Rectal smooth muscle tissue (tissue), 1 donor: ENCODE data around the gene MYO18B.

Experiments used
- H3K27ac ChIP-seq: one replicate; pipeline ENCODE4 v1.7.0; 2013; ENCODE audit warnings: low read depth, low read length, inconsistent platforms
- H3K27me3 ChIP-seq: one replicate; pipeline ENCODE4 v1.7.0; 2013; ENCODE audit warnings: low read length; ENCODE audit not compliant: control insufficient read depth, insufficient read depth
- H3K36me3 ChIP-seq: one replicate; pipeline ENCODE4 v1.7.0; 2013; ENCODE audit warnings: low read length; ENCODE audit not compliant: control insufficient read depth, insufficient read depth
- H3K4me1 ChIP-seq: one replicate; pipeline ENCODE4 v1.7.0; 2013; ENCODE audit warnings: low read length; ENCODE audit not compliant: control insufficient read depth, insufficient read depth
- H3K4me3 ChIP-seq: one replicate; pipeline ENCODE4 v1.7.0; 2013; ENCODE audit warnings: low read length
- H3K9ac ChIP-seq: one replicate; pipeline ENCODE4 v1.7.0; 2013; ENCODE audit warnings: low read length

The MYO18B gene

GRCh38 chr22:25896592-25896991 is 154.6 kb downstream of the MYO18B start:
- no peak overlapping the region for H3K9ac ChIP-seq
- no peaks in the 10 kb centered on the region for H3K4me1 ChIP-seq
- H3K27ac ChIP-seq = no peak overlapping the region
- no peak overlapping the region for H3K4me3 ChIP-seq
- H3K36me3 ChIP-seq = no peaks in the 10 kb centered on the region
- no peaks in the 10 kb centered on the region for H3K27me3 ChIP-seq

- Histone ChIP-seq H3K4me3 (no peak overlapping the region), H3K36me3 (no peaks in the 10 kb centered on the region), H3K4me1 (no peaks in the 10 kb centered on the region), H3K27ac (no peak overlapping the region), H3K27me3 (peaks cover 3% of the 10 kb centered on the region), H3K9ac (no peak overlapping the region)
These were observed 156.8 kb downstream of the MYO18B start for GRCh38 chr22:25898707-25899365.

DNA sequence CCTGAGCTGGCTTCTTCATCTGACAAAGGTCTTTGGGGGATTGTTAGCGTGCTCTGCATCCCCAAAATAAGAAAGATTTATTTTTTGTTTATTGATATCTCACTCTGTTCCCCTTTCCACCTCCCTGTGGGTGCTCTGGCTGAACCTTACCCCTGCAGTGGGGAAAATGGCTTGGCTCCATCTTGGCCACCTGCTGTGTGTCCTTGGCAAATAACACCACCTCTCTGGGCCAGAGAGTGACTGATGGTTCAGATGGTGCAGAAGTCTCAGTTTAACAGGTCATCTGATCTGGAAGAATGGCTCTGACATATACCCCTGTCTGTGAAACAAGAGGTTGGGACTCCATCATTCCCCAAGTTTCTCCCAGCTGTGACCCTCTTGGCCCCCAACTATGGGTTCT is 157.6 kb downstream of the MYO18B start:
- H3K4me3 ChIP-seq = no peak overlapping the region
- H3K27ac ChIP-seq = no peak overlapping the region
- H3K36me3 ChIP-seq = no peaks in the 10 kb centered on the region
- H3K9ac ChIP-seq = no peak overlapping the region
- H3K4me1 ChIP-seq = no peaks in the 10 kb centered on the region
- peaks cover 6% of the 10 kb centered on the region for H3K27me3 ChIP-seq

DNA sequence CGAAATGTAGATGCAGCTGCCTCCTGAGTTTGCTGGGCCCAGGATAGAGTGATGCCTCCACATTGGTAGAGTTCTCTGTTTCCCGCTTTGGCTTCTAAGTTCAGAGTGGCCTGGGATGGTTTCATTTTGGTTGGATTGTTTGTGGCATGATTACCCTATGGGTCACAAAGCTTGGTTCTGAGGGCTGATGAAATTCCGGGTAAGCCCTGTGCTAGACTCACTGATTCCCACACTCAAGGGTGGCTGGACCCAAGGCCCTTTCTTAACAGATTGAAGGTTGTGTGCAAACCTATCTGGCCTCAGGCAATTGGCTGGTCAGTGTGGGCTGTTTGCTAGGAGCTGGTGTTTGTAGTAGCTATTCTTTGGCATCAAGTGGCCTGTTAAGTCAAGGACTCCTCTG is 158.4 kb downstream of the MYO18B start:
- no peak overlapping the region for H3K4me3 ChIP-seq
- H3K27ac ChIP-seq = no peak overlapping the region
- H3K27me3 ChIP-seq = peaks cover 6% of the 10 kb centered on the region
- no peaks in the 10 kb centered on the region for H3K4me1 ChIP-seq
- no peaks in the 10 kb centered on the region for H3K36me3 ChIP-seq
- H3K9ac ChIP-seq = no peak overlapping the region

- Histone ChIP-seq H3K4me3 (no peak overlapping the region), H3K4me1 (no peaks in the 10 kb centered on the region), H3K27me3 (peaks cover 6% of the 10 kb centered on the region), H3K36me3 (no peaks in the 10 kb centered on the region), H3K27ac (no peak overlapping the region), H3K9ac (no peak overlapping the region)
These were observed 158.9 kb downstream of the MYO18B start for GRCh38 chr22:25900880-25901279.

DNA sequence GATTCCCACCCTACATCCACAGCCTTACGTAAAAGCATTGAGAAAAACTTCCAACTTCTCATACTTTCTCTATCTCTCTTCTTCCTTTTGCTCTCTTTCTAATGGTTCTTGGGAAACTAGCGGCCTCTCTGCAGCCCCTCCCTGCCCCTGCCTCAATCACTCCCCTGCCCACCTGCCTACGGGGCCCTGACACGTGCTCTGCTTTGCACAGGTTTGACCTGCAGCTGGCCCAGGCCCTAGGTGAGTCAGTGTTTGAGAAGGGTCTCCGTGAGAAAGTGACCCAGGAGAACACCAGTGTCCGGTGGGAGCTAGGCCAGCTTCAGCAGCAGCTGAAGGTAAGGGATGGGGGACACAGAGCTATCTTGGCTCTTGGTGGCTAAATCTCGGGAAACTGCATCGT is 160.4 kb downstream of the MYO18B start:
- H3K4me1 ChIP-seq = no peaks in the 10 kb centered on the region
- no peaks in the 10 kb centered on the region for H3K36me3 ChIP-seq
- H3K4me3 ChIP-seq = no peak overlapping the region
- no peak overlapping the region for H3K9ac ChIP-seq
- H3K27me3 ChIP-seq = peaks cover 6% of the 10 kb centered on the region
- no peak overlapping the region for H3K27ac ChIP-seq

DNA sequence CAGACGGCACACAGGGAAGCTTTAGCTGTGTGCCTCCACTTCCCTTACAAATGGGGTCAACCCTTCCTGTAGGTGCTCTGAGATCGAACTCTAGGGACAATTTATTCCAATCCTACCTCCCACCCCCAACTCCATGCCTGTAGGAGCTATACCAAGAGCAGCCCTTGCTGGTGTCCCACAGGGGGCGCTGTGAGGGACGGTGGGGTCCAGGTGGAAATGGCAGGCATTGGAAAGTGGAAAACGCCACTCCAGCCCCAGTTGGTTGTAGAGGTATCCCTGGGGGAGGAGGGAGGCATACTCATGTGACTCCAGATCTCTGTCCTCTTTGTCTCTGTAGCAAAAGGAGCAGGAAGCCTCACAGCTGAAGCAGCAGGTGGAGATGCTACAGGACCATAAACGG is 161.3 kb downstream of the MYO18B start:
- no peaks in the 10 kb centered on the region for H3K4me1 ChIP-seq
- no peak overlapping the region for H3K27ac ChIP-seq
- H3K9ac ChIP-seq = no peak overlapping the region
- peaks cover 8% of the 10 kb centered on the region for H3K27me3 ChIP-seq
- H3K4me3 ChIP-seq = no peak overlapping the region
- no peaks in the 10 kb centered on the region for H3K36me3 ChIP-seq

DNA sequence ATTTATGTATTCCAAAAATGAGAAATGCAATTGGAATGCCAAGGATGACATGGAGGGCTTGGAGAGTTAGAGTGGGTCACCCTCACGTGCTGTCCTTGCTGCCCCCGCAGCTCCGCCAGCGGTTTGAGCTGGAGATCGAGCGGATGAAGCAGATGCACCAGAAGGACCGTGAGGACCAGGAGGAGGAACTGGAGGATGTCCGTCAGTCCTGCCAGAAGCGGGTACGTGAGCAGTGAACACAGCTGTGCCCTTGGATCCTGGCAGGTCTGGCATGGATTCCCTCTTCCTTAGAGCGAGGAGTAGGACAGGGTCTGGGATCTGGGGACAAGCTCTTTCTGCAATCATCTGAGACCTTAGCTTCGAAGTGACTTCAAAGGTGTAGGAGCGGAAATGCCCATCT is 166.2 kb downstream of the MYO18B start:
- no peak overlapping the region for H3K9ac ChIP-seq
- H3K36me3 ChIP-seq = no peaks in the 10 kb centered on the region
- H3K4me1 ChIP-seq = no peaks in the 10 kb centered on the region
- H3K27ac ChIP-seq = no peak overlapping the region
- H3K4me3 ChIP-seq = no peak overlapping the region
- peaks cover 12% of the 10 kb centered on the region for H3K27me3 ChIP-seq

DNA sequence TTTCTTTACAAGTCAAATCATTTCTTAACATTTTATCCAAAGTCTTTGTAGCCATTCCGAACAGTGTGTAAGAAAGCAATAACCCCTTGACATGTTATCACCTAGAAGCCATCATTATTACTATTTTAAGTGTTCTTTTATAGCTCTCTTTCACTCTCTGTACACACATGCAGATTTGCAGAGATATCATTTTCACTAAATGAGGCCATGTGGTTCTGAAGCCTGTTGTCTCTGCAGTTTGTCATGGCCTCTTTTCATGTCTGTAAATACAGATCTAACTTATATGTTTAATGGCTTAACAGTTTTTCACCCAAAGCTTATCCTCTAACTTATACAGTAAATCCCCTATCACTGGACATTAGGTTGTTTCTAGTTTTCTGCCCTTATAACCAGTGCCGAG is 166.8 kb downstream of the MYO18B start:
- Histone ChIP-seq H3K9ac (no peak overlapping the region), H3K4me1 (no peaks in the 10 kb centered on the region), H3K27ac (no peak overlapping the region), H3K36me3 (no peaks in the 10 kb centered on the region), H3K27me3 (peaks cover 8% of the 10 kb centered on the region), H3K4me3 (no peak overlapping the region)

GRCh38 chr22:25909614-25910387 is 167.8 kb downstream of the MYO18B start:
- Histone ChIP-seq H3K4me1 (no peaks in the 10 kb centered on the region), H3K4me3 (no peak overlapping the region), H3K27ac (no peak overlapping the region), H3K36me3 (no peaks in the 10 kb centered on the region), H3K9ac (no peak overlapping the region), H3K27me3 (peaks cover 5% of the 10 kb centered on the region)

GRCh38 chr22:25911243-25911972 is 169.4 kb downstream of the MYO18B start:
- no peak overlapping the region for H3K4me3 ChIP-seq
- no peaks in the 10 kb centered on the region for H3K36me3 ChIP-seq
- H3K4me1 ChIP-seq = no peaks in the 10 kb centered on the region
- peaks cover 5% of the 10 kb centered on the region for H3K27me3 ChIP-seq
- H3K27ac ChIP-seq = no peak overlapping the region
- no peak overlapping the region for H3K9ac ChIP-seq

DNA sequence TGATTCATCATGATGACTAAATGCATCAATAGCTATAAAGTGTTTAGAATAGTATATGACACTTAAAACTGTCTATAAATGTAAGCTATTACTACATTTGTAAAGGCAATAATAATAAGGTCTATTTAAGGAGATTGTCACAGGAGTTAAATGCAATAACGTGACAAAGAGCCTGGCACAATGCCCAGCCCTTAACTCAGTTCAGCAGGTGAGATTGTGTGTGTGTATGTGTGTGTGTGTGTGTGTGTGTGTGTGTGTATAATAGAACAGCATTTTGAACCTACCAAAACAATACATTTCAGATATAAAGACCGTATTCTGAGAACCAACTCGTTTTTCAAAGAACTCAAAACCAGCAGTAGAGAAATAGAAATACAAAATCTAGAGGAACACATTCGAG is 177.5 kb downstream of the MYO18B start:
- no peak overlapping the region for H3K9ac ChIP-seq
- H3K4me1 ChIP-seq = no peaks in the 10 kb centered on the region
- no peak overlapping the region for H3K4me3 ChIP-seq
- no peak overlapping the region for H3K27ac ChIP-seq
- H3K27me3 ChIP-seq = no peaks in the 10 kb centered on the region
- no peaks in the 10 kb centered on the region for H3K36me3 ChIP-seq
